IPS DF 6.9 (cell line): ENCODE results near the gene MED29.

Experiments used
- DNase-seq: peaks from one replicate; pipeline ENCODE4 v3.0.0-alpha.2; 2013; ENCODE audit warnings: low read depth, low spot score
- H3K27ac ChIP-seq: one replicate; pipeline ENCODE4 v1.5.1; 2013; ENCODE audit warnings: low read length, control low read depth
- H3K27me3 ChIP-seq: 2 replicates; pipeline ENCODE4 v1.6.1; 2013; ENCODE audit warnings: mild to moderate bottlenecking, low read length; ENCODE audit not compliant: control insufficient read depth, insufficient read depth
- H3K36me3 ChIP-seq: 2 replicates; pipeline ENCODE4 v1.6.1; 2013; ENCODE audit warnings: low read length; ENCODE audit not compliant: control insufficient read depth, insufficient read depth
- H3K4me1 ChIP-seq: 2 replicates; pipeline ENCODE4 v1.6.1; 2013; ENCODE audit warnings: low read length; ENCODE audit not compliant: control insufficient read depth, insufficient read depth
- H3K4me3 ChIP-seq: 2 replicates; pipeline ENCODE4 v1.5.1; 2013; ENCODE audit warnings: mild to moderate bottlenecking, low read length
- H3K9me3 ChIP-seq: 2 replicates; pipeline ENCODE4 v1.6.1; 2013; ENCODE audit warnings: low read length, inconsistent platforms; ENCODE audit not compliant: control insufficient read depth, insufficient read depth
- WGBS: extraction: QIAGEN DNeasy Blood & Tissue Kit; methylation state at CpG from one replicate; pipeline ENCODE4 v1.1.7; 2013; ENCODE audit warnings: mixed read lengths, missing lambda C conversion rate; ENCODE audit not compliant: insufficient read length, insufficient coverage; 5-methylcytosine and 5-hydroxymethylcytosine counted together

Gene MED29

DNA sequence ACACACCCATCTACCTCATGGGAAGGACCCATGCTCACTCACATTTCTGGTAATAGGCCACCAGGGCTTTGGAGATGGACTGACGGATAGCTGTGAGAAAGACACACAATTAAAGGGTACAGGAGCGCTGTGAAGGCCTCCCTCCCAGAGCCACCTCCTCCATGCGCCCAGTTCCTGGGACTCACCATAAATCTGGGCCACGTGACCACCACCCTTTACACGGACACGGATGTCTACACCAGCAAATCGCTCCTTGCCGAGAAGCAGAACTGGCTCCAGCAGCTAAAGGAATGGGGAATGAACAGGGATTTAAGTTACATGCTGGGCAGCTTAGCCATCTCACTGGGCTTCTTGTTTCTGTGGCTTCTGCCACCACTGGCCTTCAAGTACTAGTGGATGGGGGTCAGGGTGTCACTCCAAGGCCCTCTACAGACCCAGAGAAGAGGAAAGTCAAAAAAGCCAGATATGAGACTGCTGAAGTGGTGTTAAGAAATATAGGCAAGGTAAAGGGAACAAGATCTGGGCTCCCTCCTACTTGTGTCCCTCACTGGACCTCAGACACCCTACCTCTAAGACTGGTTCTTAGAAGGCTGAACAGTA is 42.4 kb downstream of the MED29 start:
- Histone ChIP-seq H3K27me3 (no peaks in the 10 kb centered on the region), H3K36me3 (peaks cover 20% of the 10 kb centered on the region), H3K4me3 (no peak overlapping the region), H3K9me3 (no peaks in the 10 kb centered on the region), H3K27ac (no peak overlapping the region), H3K4me1 (peaks cover 7% of the 10 kb centered on the region)
- WGBS: no CpG with 5 or more reads among the region's 8 CpGs
- no peak for DNase-seq

DNA sequence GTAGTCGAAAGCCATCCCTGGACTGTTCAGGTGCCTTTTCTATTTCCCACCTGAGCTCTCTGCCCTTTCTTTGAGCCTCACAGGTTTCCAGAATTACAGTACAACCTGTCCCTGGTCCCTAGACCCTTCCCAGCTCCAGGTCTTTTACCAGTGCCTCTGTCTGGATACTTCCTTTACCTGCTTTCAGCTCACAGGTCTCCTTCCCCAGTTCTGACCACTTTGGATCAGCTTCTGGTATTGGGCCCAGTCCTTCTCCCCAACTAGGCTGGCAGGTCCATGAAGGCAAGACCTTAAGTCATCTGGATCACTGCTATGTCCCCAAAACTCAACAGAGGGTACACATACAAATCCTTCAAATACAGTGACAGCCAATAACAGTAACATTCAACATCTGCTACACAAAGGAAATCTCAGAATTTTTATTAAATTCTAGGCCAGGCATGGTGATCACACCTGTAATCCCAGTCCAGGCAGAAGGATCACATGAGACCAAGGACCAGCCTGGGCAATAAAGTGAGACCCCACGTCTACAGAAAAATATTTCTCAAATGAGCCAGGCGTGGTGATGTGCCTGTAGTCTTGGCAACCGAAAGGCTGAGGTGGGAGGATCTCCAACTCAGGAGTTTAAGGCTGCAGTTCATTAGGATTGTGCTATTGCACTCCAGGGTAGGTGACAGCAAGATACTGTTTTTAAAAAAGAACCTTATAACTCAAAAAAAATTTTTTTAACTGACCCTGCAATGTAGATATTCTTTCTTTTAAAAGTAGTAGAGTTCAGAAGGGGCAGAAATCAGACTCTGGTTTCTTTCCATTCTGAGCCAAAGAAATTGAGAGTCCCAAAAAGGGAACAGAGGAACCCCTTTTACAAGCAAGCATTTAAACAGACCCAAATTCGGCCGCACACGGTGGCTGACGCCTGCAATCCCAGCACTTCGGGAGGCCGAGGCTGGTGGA is 43.2 kb downstream of the MED29 start:
- DNase-seq: no peak
- Histone ChIP-seq H3K4me3 (peak overlapping the region; percentile 65; the same call in 1 of the 2 replicates), H3K4me1 (peaks cover 3% of the 10 kb centered on the region; the same call in 1 of the 2 replicates), H3K9me3 (no peaks in the 10 kb centered on the region), H3K27ac (no peak overlapping the region), H3K36me3 (peaks cover 20% of the 10 kb centered on the region), H3K27me3 (no peaks in the 10 kb centered on the region)
- WGBS: no CpG with 5 or more reads among the region's 10 CpGs

DNA sequence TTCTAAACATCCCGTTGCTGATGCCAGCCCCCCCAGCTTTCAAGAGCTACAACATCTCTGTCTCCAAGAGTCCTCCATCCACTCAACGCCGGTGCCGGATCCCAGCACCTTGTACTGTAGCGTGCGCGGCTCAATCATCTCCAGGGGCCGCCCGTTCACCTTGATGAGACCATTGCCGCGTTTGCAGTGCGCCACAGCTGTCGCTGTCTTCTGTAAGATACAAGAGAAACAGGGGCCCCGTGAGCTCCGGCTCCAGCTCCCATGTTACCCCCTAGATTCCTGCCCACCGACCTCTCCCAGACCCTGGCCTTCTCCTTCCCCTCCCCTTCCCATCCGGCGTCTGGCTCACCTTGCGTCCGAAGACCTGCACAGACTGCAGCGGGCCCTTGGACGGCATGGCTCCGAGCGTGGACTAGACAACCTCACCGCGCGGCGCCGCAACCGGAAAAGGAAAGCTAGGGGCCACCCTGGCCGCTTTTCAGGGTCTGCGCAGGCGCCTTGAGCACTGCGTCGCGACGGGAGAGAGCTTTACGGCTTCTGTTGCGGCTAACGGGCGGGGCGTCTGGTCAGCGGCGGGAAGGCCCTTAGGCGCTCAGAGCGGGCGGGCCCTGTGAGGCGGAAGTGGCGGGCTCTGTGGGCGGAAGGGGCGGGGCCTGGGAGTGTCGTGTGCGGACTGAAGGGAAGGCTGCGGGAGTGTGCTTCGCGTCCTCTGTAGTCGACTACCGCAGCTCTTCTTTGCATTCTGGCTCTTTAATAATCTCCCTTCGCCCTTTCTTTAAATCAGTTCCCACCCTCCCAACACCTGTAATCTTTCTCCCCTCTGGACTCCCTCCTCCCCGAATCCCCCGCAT is 44.5 kb downstream of the MED29 start, which contains the start of gene RPS16:
Gene RPS16 (minus strand): TSS at position 451 of the 851 bp plus-strand sequence. CDS start 54 bp downstream, at position 397.
- Histone ChIP-seq H3K9me3 (no peaks in the 10 kb centered on the region), H3K4me3 (peak within 1 kb of the TSS; percentile 65), H3K27ac (no peak within 1 kb of the TSS), H3K4me1 (peaks cover 3% of the 10 kb centered on the region; the same call in 1 of the 2 replicates), H3K27me3 (no peaks in the 10 kb centered on the region), H3K36me3 (peaks cover 20% of the 10 kb centered on the region)
- DNase-seq: no peak
- no CpG with 5 or more reads among the region's 61 CpGs for WGBS

DNA sequence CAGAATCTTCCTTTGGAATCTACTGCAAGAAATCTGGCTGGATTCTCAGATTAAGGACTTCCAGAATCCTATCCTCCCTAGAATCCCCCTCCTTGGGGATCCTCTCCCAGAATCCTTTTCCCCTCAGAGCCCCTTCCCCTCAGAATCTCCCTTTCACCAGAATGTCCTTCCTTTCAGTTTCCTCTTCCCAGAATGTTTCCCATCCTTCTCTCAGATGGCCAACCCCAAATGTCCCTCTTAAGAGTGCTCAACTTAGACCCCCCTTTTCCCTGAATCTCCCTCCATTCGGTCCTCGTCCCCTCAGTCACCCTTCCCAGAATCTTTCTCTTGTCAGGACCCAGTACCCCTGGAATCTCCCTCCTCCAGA is 45.2 kb downstream of the MED29 start:
- Histone ChIP-seq H3K4me3 (peak overlapping the region; percentile 40; the same call in 1 of the 2 replicates), H3K4me1 (peaks cover 3% of the 10 kb centered on the region; the same call in 1 of the 2 replicates), H3K9me3 (no peaks in the 10 kb centered on the region), H3K36me3 (peaks cover 20% of the 10 kb centered on the region), H3K27me3 (no peaks in the 10 kb centered on the region), H3K27ac (no peak overlapping the region)
- no peak for DNase-seq
- WGBS: no CpG with 5 or more reads among the region's 2 CpGs

DNA sequence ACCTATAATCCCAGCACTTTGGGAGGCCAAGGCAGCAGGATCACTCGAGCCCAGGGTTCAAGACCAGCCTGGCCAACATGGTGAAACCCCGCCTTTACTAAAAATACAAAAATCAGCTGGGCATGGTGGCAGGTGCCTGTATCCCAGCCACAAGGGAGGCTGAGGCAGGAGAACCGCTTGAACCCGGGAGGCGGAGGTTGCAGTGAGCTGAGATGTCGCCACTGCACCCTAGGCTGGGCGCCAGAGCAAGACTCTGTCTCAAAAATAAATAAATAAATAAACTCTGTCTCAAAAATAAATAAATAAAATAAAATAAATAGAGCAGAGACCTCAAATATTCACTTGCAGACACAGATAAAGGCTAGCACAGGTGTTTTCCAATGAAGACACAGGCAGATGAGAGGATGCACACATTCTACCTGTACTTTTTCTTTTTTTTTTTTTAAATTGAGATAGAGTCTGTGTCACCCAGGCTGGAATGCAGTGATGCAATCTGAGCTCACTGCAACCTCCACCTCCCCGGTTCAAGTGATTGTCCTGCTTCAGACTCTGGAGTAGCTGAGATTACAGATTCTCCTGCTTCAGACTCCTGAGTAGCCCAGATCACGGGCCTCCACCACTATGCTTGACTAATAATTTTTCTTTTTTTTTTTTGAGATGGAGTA is 47.2 kb downstream of the MED29 start:
- Histone ChIP-seq H3K9me3 (no peaks in the 10 kb centered on the region), H3K27me3 (no peaks in the 10 kb centered on the region), H3K4me1 (peaks cover 3% of the 10 kb centered on the region; the same call in 1 of the 2 replicates), H3K27ac (no peak overlapping the region), H3K36me3 (peaks cover 9% of the 10 kb centered on the region), H3K4me3 (no peak overlapping the region)
- no peak for DNase-seq
- no CpG with 5 or more reads among the region's 9 CpGs for WGBS

DNA sequence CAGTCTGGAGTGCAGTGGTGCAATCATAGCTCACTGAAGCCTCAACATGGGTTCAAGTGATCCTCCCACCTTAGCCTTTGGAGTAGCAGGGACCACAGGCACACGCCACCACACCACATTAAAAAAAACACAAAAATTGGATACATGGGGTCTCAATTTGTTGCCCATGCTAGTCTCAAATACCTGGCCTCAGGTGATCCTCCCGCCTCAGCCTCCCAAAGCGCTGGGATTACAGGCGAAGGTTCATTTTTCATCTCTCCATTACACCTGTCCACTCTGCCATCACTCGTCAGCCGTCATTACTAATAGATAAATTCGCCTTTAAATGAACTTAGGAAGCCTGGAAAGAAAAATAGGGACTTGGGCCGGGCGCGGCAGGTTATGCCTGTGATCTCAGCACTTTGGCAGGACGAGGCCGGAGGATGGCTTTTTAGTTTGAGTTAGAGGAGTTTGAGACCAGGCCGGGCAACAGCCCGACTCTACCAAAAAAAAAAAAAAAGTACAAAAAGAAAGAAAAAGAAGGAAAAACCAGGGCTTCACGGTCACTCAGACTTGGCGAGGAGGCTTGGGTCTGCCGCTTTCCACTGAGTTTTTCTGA is 53.5 kb downstream of the MED29 start:
- Histone ChIP-seq H3K9me3 (no peaks in the 10 kb centered on the region), H3K4me3 (peak overlapping the region; percentile 49), H3K36me3 (0 out of 2 replicates have a peak, but pooled peaks cover 7% of the 10 kb centered on the region), H3K4me1 (0 out of 2 replicates have a peak, but pooled peaks cover 1% of the 10 kb centered on the region), H3K27me3 (no peaks in the 10 kb centered on the region), H3K27ac (no peak overlapping the region)
- no peak for DNase-seq
- no CpG with 5 or more reads among the region's 17 CpGs for WGBS

DNA sequence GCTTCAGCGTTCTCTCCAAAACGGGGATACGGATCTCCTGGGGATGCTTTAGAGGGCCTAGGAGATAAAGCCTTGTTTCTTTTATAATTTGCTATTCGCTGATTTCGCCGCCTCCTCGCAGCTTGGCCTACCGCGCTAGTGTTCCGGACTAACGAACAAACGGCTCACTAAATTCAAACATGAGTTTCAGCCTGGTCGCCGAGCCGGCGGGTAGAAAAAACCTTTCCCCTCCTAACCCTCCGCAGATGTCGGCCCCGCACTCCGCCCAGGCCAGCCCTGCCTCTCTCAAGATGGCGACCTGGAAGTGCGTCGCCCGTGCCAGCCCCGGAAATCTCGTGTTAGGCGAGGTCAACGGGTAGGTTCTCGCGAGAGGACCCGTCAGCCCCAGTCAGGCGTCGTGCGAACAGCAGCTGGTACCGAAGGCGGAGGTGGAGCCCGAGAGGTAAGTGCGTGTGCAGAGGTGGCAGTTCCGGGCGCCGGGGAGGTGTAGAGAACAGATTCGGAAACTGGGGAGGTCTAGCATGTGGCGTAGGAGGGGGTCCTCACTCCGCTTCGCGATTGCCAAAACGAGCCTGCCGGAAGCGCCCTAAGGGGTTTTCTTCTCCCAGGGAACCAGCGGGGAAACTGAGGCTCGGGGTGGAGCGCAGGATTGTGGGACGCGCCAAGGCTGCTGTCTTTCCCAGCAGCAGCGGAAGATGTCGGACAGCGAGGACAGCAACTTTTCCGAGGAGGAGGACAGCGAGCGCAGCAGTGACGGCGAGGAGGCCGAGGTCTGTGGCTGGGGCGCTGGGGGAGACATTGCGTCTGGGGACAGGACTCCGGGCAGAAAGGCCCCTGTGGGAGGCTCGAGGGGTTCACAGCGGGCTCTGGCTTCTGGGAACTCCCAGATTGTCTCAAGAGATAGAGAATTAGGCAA is 54.3 kb downstream of the MED29 start, which contains the start of gene SUPT5H:
Gene SUPT5H (plus strand): TSS at position 387 of the 916 bp plus-strand sequence. CDS start 309 bp downstream, at position 696.
- peak within 1 kb of the TSS; percentile 49 for H3K4me3 ChIP-seq
- no peaks in the 10 kb centered on the region for H3K9me3 ChIP-seq
- H3K36me3 ChIP-seq: 0 out of 2 replicates have a peak, but pooled peaks cover 7% of the 10 kb centered on the region
- 0 out of 2 replicates have a peak, but pooled peaks cover 1% of the 10 kb centered on the region for H3K4me1 ChIP-seq
- no CpG with 5 or more reads among the region's 68 CpGs for WGBS
- DNase-seq: peak; percentile 97
- H3K27ac ChIP-seq: no peak within 1 kb of the TSS
- H3K27me3 ChIP-seq: no peaks in the 10 kb centered on the region

DNA sequence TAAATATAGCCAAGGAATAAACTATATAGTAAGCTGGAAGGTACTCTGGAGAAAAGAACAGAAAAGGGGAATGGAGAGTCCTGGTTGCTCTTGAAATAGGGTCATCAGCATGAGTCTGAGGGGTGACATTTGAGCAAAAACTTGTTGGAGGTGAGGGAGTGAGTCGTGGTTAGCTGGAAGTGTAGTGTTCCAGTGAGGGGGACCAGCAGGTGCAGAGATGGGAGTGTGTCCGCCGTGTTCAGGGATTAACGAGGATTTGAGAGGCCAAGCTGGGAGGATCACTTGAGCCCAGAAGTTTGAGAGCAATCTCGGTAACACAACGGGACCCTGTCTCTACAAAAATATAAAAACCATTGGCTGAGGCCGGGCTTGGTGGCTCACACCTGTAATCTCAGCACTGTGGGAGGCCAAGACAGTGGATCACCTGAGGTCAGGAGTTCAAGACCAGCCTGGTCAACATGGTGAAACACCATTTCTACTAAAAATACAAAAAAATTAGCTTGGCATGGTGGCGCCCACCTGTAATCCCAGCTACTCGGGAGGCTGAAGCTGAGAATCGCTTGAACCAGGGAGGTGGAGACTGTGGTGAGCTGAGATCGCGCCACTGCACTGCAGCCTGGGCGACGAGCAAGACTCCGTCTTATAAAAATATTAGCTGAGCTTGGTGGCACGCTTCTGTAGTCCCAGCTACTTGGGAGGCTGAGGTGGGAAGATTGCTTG is 55.3 kb downstream of the MED29 start:
- H3K27ac ChIP-seq: no peak overlapping the region
- H3K9me3 ChIP-seq: no peaks in the 10 kb centered on the region
- H3K27me3 ChIP-seq: no peaks in the 10 kb centered on the region
- no peak for DNase-seq
- no CpG with 5 or more reads among the region's 16 CpGs for WGBS
- 0 out of 2 replicates have a peak, but pooled peaks cover 1% of the 10 kb centered on the region for H3K4me1 ChIP-seq
- H3K4me3 ChIP-seq: no peak overlapping the region; the same call in 1 of the 2 replicates
- H3K36me3 ChIP-seq: 0 out of 2 replicates have a peak, but pooled peaks cover 7% of the 10 kb centered on the region
